ENCODE data around the gene TMEM117.

The TMEM117 gene

GRCh38 chr12:44307506-44308168 lies 471.8 kb downstream of the TMEM117 start:
- no peak for TF ChIP-seq CTCF (IDR thresholded peaks at IDR 0.05; ENCODE audit: low read depth, low read length, missing control alignments)
- DNase-seq (ENCODE audit: low read depth) = no peak

GRCh38 chr12:44313188-44313587 lies 477.3 kb downstream of the TMEM117 start:
- no peak for TF ChIP-seq CTCF (IDR thresholded peaks at IDR 0.05; ENCODE audit: low read depth, low read length, missing control alignments)
- H3K4me3 ChIP-seq (ENCODE audit: low read depth, low read length) = no peak overlapping the region
- no peak for DNase-seq (ENCODE audit: low read depth)

More at GRCh38 chr12:44307506-44308168, 471.8 kb downstream of the TMEM117 start:
- H3K4me3 ChIP-seq (ENCODE audit: low read depth, low read length) = no peak overlapping the region

- no peak for DNase-seq (ENCODE audit: low read depth)
- TF ChIP-seq CTCF (IDR thresholded peaks at IDR 0.05; ENCODE audit: low read depth, low read length, missing control alignments) = no peak
- no peak overlapping the region for H3K4me3 ChIP-seq (ENCODE audit: low read depth, low read length)
Observed at GRCh38 chr12:44314007-44314500, 478.2 kb downstream of the TMEM117 start.

- no peak overlapping the region for H3K4me3 ChIP-seq (ENCODE audit: low read depth, low read length)
- peak; percentile 12 for DNase-seq (ENCODE audit: low read depth)
- peak; percentile 62 for TF ChIP-seq CTCF (IDR thresholded peaks at IDR 0.05; ENCODE audit: low read depth, low read length, missing control alignments)
Observed at GRCh38 chr12:44317651-44318126, 481.8 kb downstream of the TMEM117 start.

GRCh38 chr12:44331269-44331668 lies 495.4 kb downstream of the TMEM117 start:
- TF ChIP-seq CTCF (IDR thresholded peaks at IDR 0.05; ENCODE audit: low read depth, low read length, missing control alignments) = no peak
- no peak for DNase-seq (ENCODE audit: low read depth)
- H3K4me3 ChIP-seq (ENCODE audit: low read depth, low read length) = no peak overlapping the region

GRCh38 chr12:44334347-44334746 lies 498.5 kb downstream of the TMEM117 start:
- DNase-seq (ENCODE audit: low read depth) = no peak
- no peak for TF ChIP-seq CTCF (IDR thresholded peaks at IDR 0.05; ENCODE audit: low read depth, low read length, missing control alignments)
- H3K4me3 ChIP-seq (ENCODE audit: low read depth, low read length) = no peak overlapping the region

GRCh38 chr12:44335030-44335429 lies 499.1 kb downstream of the TMEM117 start:
- DNase-seq (ENCODE audit: low read depth) = no peak
- no peak for TF ChIP-seq CTCF (IDR thresholded peaks at IDR 0.05; ENCODE audit: low read depth, low read length, missing control alignments)
- H3K4me3 ChIP-seq (ENCODE audit: low read depth, low read length) = no peak overlapping the region

Measured in GM12864 (cell line).